Heart left ventricle (tissue), 16 donors: ENCODE data around the gene HDHD3. TPM values are rescaled to one million over a fixed set of nuclear protein-coding genes. Genes with fewer than 3 reads are reported as not detected.

Experiments
- ATAC-seq, 4 donors: fragments of 200-7000 bp; cut with Tn5 transposase; one replicate each; pipeline ENCODE4 v1.9.1; 2020 to 2022; ENCODE audit warnings: moderate library complexity in 4 of 4, mild to moderate bottlenecking in 3 of 4, moderate number of reproducible peaks in 1 of 4
- DNase-seq, 5 donors: peaks; one replicate each; pipeline ENCODE4 v3.0.0-alpha.2; 2020
- H3K27ac ChIP-seq, 12 donors: fragments of 200-600 bp; sonication (generic) in 4 of 12; one replicate each; pipeline versions ENCODE4 v1.5.0 to v1.8.0; 2016 to 2022; ENCODE audit warnings: mild to moderate bottlenecking in 2 of 12
- H3K27me3 ChIP-seq, 9 donors: fragments of 200-600 bp; sonication (generic) in 2 of 9; one replicate each; pipeline versions ENCODE4 v1.5.1 to v1.8.0; 2016 to 2022; ENCODE audit warnings: mild to moderate bottlenecking in 3 of 9
- H3K36me3 ChIP-seq, 9 donors: fragments of 200-600 bp; sonication (generic) in 2 of 9; one replicate each; pipeline versions ENCODE4 v1.5.0 to v1.8.0; 2018 to 2022; ENCODE audit warnings: mild to moderate bottlenecking in 2 of 9
- H3K4me1 ChIP-seq, 12 donors: fragments of 200-600 bp; sonication (generic) in 4 of 12; one replicate each; pipeline versions ENCODE4 v1.5.0 to v1.8.0; 2016 to 2022; ENCODE audit warnings: mild to moderate bottlenecking in 3 of 12
- H3K4me3 ChIP-seq, 12 donors: fragments of 200-600 bp; sonication (generic) in 4 of 12; one replicate each; pipeline versions ENCODE4 v1.5.0 to v1.8.0; 2017 to 2022; ENCODE audit warnings: mild to moderate bottlenecking in 9 of 12, moderate library complexity in 4 of 12
- H3K9me3 ChIP-seq, 12 donors: fragments of 200-600 bp; sonication (generic) in 4 of 12; one replicate each; pipeline versions ENCODE4 v1.5.0 to v1.8.0; 2016 to 2022; ENCODE audit warnings: mild to moderate bottlenecking in 1 of 12
- CTCF ChIP-seq, 12 donors: fragments of 200-600 bp; sonication (generic) in 4 of 12; IDR thresholded peaks; one replicate each; pipeline versions ENCODE4 v1.5.0 to v1.8.0; 2018 to 2022; ENCODE audit warnings: antibody characterized with exemption in 12 of 12, mild to moderate bottlenecking in 5 of 12
- POLR2A ChIP-seq, 2 donors: fragments of 450-650 bp; IDR thresholded peaks; one replicate each; pipeline ENCODE4 v1.6.1; 2017; ENCODE audit warnings: antibody characterized with exemption in 2 of 2, mild to moderate bottlenecking in 2 of 2, moderate library complexity in 2 of 2
- WGBS, 4 donors: extraction: QIAGEN DNeasy Blood & Tissue Kit in 2 of 4; methylation state at CpG; one replicate each; pipeline versions ENCODE4 v1.1.5 to v1.1.7; 2013 to 2018; 5-methylcytosine and 5-hydroxymethylcytosine counted together
- intact Hi-C, 10 donors: fragments of 100-400 bp; cut with DNase I; formaldehyde crosslinking; loops; one replicate each; pipeline versions ENCODE4 v1.11.1 to v1.14.2; 2022
- polyA plus RNA-seq, 2 donors: library from polyadenylated mRNA; stranded (reverse); fragments of 200-250 nt; gene quantifications; one replicate each; pipeline ENCODE4 v1.2.3, GENCODE V29; 2013
- total RNA-seq, 9 donors: library from RNA; depleted of rRNA in 2 of 9; stranded (reverse); fragments of >200 nt in 2 of 9; fragmentation: NEBNext Ultra II Directional in 3 of 9; extraction: Animal tissue kit (Norgen Biotek cat#: 25700) in 3 of 9; gene quantifications; one replicate each; pipeline versions ENCODE4 v1.1.0 to v1.2.4, GENCODE V29; 2016 to 2023
- donor health status: ischemic (EF 13 %, LVEDD 7.1; RV severe dilation, severe dysfunction).
- donor health status: healthy with polysubstance abuse.
- donor health status: DM: no; HTN: yes; CAD: no.
- donor health status: DM: no; HTN: no; CAD: no.
- donor health status: ischemic (EF 25% LVEDD 6.9; RV normal size, moderate dysfunction).
- donor health status: ischemic (EF 25% LVEDD 5.7; RV mildly dilated, moderate dysfunction).
- donor health status: healthy.
- donor health status: DM: yes; HTN: yes; CAD: no.
- donor health status: ischemic (EF 35%, LVEDD 5.7; RV mildly dilated, moderate dysfunction).
- donor health status: nonischemic (EF 11% LVEDD 7.7; RV severe dilation, severe dysfunction).
- donor health status: DM: yes; HTN: yes; CAD: no.
- donor health status: PGD.
- donor health status: ischemic (EF 29% LVEDD 5.4; RV normal size, mild dysfunction).
- donor health status: nonischemic (EF 23%, LVEDD 6.1; RV moderate dilation, normal function).

Gene HDHD3
- total and polyA plus RNA-seq, 11 donors = 11.7 to 53.8 (median 19.4) TPM

- WGBS, 4 donors = 78 to 86% (median 83%) methylated on average over 2 of the region's 2 CpGs
- peak overlapping the region in 1 of 12 donors; percentile 62 for H3K27ac ChIP-seq
- ATAC-seq = no peak
- H3K27me3 ChIP-seq = no peaks in the 10 kb centered on the region
- peaks cover 0 to 17% (median 14%) of the 10 kb centered on the region in 9 donors for H3K36me3 ChIP-seq
- H3K4me1 ChIP-seq = peaks cover 0 to 58% (median 21%) of the 10 kb centered on the region in 12 donors
- TF ChIP-seq CTCF (IDR thresholded peaks at IDR 0.05) (no peak), POLR2A (IDR thresholded peaks at IDR 0.05) (no peak)
- no peaks in the 10 kb centered on the region for H3K9me3 ChIP-seq
- DNase-seq = no peak
- no peak overlapping the region for H3K4me3 ChIP-seq
- intact Hi-C loops = loop anchor here in 8 of 10 donors (5.0 to 10.0 kb wide), 7 partner anchors 61 to 251 kb away; partner anchors contain the start of genes CDC26 (in 4 of the 8), PRPF4 (in 4 of the 8), WDR31 (in 2 of the 8) and SLC31A2 (in 1 of the 8)
Measured at GRCh38 chr9:113403646-113404045, 26.9 kb upstream of the HDHD3 start.

- peaks cover 0 to 49% (median 23%) of the 10 kb centered on the region in 12 donors for H3K4me1 ChIP-seq
- H3K9me3 ChIP-seq = no peaks in the 10 kb centered on the region
- intact Hi-C loops = loop anchor here in 8 of 10 donors (1.0 to 10.0 kb wide), 10 partner anchors 9 to 249 kb away; partner anchors contain the start of genes CDC26 (in 4 of the 8), PRPF4 (in 4 of the 8), WDR31 (in 4 of the 8) and C9orf43 (in 1 of the 8)
- TF ChIP-seq CTCF (IDR thresholded peaks at IDR 0.05) (peak; percentile 93 to 100 (median 97)), POLR2A (IDR thresholded peaks at IDR 0.05) (peak in 1 of 2 donors; percentile 83)
- 2 to 34% (median 3%) methylated on average over 3 to 50 of the region's 50 CpGs for WGBS, 4 donors
- H3K27ac ChIP-seq = peak within 1 kb of the TSS; percentile 48 to 88 (median 74)
- DNase-seq (peak; percentile 99 to 100 (median 100)), ATAC-seq (peak; percentile 98 to 99 (median 99))
- H3K36me3 ChIP-seq = no peaks in the 10 kb centered on the region
- H3K27me3 ChIP-seq = no peaks in the 10 kb centered on the region
- H3K4me3 ChIP-seq = peak within 1 kb of the TSS; percentile 70 to 94 (median 88)
Measured at GRCh38 chr9:113401027-113401792, 24.4 kb upstream of the HDHD3 start, which contains the start of gene ALAD. TSS of gene ALAD (minus strand) at chr9:113401284. CDS start at chr9:113393559, 7,725 bp downstream.

GRCh38 chr9:113399646-113400200 is 22.9 kb upstream of the HDHD3 start:
- H3K9me3 ChIP-seq = no peaks in the 10 kb centered on the region
- ATAC-seq = no peak

More at GRCh38 chr9:113399646-113400200, 22.9 kb upstream of the HDHD3 start:
- no peaks in the 10 kb centered on the region for H3K27me3 ChIP-seq
- peak in 1 of 5 donors; percentile 43 for DNase-seq
- peak overlapping the region in 10 of 12 donors; percentile 12 to 88 (median 47) for H3K27ac ChIP-seq
- peaks cover 0 to 8% (median 0%) of the 10 kb centered on the region in 9 donors for H3K36me3 ChIP-seq
- peak overlapping the region in 8 of 12 donors; percentile 70 to 94 (median 89) for H3K4me3 ChIP-seq
- intact Hi-C loops = loop anchor here in 8 of 10 donors (2.0 to 10.0 kb wide), 10 partner anchors 55 to 247 kb away; partner anchors contain the start of genes WDR31 (in 7 of the 8), CDC26 (in 4 of the 8), PRPF4 (in 4 of the 8) and BSPRY (in 1 of the 8)
- TF ChIP-seq POLR2A (IDR thresholded peaks at IDR 0.05) = no peak
- TF ChIP-seq CTCF (IDR thresholded peaks at IDR 0.05) = no peak
- WGBS, 4 donors = 60 to 81% (median 72%) methylated on average over 3 of the region's 3 CpGs
- H3K4me1 ChIP-seq = peaks cover 0 to 44% (median 23%) of the 10 kb centered on the region in 12 donors
